ENCODE results near the gene ALKBH2.

- TF ChIP-seq RAD21 (IDR thresholded peaks at IDR 0.05; ENCODE audit: low read depth) (peak; percentile 96), CEBPB (IDR thresholded peaks at IDR 0.05) (peak; percentile 15; the same call in 1 of the 2 replicates), REST (IDR thresholded peaks at IDR 0.05; ENCODE audit: low read depth) (no peak), MAX (IDR thresholded peaks at IDR 0.05) (peak; percentile 100), TCF12 (IDR thresholded peaks at IDR 0.05; ENCODE audit: low read depth) (peak; percentile 57), CREB1 (IDR thresholded peaks at IDR 0.05; ENCODE audit: low read depth) (peak; percentile 81), TAF1 (IDR thresholded peaks at IDR 0.05; ENCODE audit: low read depth) (peak; percentile 52; the same call in 1 of the 2 replicates), YY1 (IDR thresholded peaks at IDR 0.05; ENCODE audit: low read depth) (peak; percentile 49; the same call in 1 of the 2 replicates)
These were observed at the start of gene ALKBH2 for GRCh38 chr12:109093022-109093918.
